ENCODE results near the gene ZFPL1.

Gene ZFPL1

DNA sequence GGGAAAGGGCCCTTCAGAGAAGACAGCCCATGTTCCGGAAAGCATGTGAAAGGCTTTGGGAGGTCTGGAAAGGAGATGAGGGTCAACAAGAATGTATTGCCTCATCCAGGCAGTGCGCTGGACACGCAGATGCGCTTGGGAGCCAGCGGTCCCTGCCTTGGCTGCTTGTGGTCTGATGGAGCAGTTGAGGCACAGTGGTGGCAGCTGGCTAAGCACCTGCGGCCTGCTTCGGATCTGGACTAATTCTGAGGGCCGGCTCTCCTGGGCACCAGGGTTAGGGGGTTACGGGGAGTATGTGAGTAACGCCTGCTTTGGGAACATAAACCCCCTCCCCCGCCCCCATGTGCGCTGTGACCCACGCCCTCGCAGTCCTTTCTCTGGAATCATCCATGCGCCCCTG is 23.1 kb downstream of the ZFPL1 start:
- H3K27me3 ChIP-seq (ENCODE audit: control insufficient read depth in 1 of 2, insufficient read depth in 2 of 2, low read length in 2 of 2): no peaks in the 10 kb centered on the region
- H3K9ac ChIP-seq (ENCODE audit: low read depth in 1 of 2, low read length in 2 of 2): no peak overlapping the region
- no peak overlapping the region for H3K4me3 ChIP-seq (ENCODE audit: low read depth in 1 of 2, low read length in 2 of 2)
- H3K4me1 ChIP-seq (ENCODE audit: control insufficient read depth in 1 of 2, insufficient read depth in 2 of 2, low read length in 2 of 2): peaks cover 14 to 19% of the 10 kb centered on the region in 2 donors
- H3K36me3 ChIP-seq (ENCODE audit: control insufficient read depth in 1 of 2, insufficient read depth in 2 of 2, low read length in 2 of 2): peaks cover 10 to 34% of the 10 kb centered on the region in 2 donors
- H3K27ac ChIP-seq (ENCODE audit: low read depth, low read length): no peak overlapping the region
- H3K9me3 ChIP-seq (ENCODE audit: control insufficient read depth in 1 of 2, low read length in 2 of 2): no peaks in the 10 kb centered on the region

DNA sequence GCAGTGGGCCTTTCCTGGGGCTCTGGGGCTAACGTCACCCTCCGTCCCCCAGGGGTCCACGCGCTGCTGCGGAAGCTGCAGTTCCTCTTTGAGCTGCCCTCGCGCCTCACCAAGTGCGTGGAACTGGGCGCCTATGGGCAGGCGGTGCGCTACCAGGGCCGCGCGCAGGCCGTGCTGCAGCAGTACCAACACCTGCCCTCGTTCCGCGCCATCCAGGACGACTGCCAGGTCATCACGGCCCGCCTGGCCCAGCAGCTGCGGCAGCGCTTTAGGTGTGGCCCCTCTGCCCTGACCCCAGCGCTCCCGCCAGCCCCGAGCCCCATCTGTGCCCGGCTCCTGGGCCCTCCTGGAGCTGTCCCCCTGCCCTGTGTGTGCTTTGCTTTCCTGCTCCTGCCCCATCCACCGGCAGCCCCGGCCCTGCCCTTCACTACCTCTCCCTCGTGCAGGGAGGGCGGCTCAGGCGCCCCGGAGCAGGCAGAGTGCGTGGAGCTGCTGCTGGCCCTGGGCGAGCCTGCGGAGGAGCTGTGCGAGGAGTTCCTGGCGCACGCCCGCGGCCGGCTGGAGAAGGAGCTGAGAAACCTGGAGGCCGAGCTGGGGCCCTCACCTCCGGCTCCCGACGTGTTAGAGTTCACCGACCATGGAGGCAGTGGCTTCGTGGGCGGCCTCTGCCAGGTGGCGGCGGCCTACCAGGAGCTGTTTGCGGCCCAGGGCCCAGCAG is 23.9 kb downstream of the ZFPL1 start:
- peaks cover 16 to 23% of the 10 kb centered on the region in 2 donors for H3K4me1 ChIP-seq (ENCODE audit: control insufficient read depth in 1 of 2, insufficient read depth in 2 of 2, low read length in 2 of 2)
- no peak overlapping the region for H3K27ac ChIP-seq (ENCODE audit: low read depth, low read length)
- peaks cover 10 to 34% of the 10 kb centered on the region in 2 donors for H3K36me3 ChIP-seq (ENCODE audit: control insufficient read depth in 1 of 2, insufficient read depth in 2 of 2, low read length in 2 of 2)

DNA sequence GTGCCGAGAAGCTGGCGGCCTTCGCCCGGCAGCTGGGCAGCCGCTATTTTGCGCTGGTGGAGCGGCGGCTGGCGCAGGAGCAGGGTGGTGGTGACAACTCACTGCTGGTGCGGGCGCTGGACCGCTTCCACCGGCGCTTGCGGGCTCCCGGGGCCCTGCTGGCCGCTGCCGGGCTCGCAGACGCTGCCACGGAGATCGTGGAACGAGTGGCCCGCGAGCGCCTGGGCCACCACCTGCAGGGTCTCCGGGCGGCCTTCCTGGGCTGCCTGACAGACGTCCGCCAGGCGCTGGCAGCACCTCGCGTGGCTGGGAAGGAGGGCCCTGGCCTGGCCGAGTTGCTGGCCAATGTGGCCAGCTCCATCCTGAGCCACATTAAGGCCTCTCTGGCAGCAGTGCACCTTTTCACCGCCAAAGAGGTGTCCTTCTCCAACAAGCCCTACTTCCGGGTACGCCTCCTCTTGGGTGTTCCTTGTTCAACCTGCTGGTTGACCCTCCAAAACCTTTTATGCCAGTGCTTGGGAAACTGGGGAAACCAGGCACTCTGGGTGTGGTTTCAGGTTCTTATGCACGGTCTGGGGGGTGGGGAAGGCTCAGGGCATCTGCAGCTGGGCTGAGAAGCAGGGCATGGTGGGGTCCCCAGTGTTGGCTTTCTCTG is 24.6 kb downstream of the ZFPL1 start:
- Histone ChIP-seq H3K27ac (ENCODE audit: low read depth, low read length) (no peak overlapping the region), H3K9me3 (ENCODE audit: control insufficient read depth in 1 of 2, low read length in 2 of 2) (no peaks in the 10 kb centered on the region), H3K36me3 (ENCODE audit: control insufficient read depth in 1 of 2, insufficient read depth in 2 of 2, low read length in 2 of 2) (peaks cover 10 to 34% of the 10 kb centered on the region in 2 donors)

More for the DNA sequence above, 23.9 kb downstream of the ZFPL1 start:
- H3K9ac ChIP-seq (ENCODE audit: low read depth in 1 of 2, low read length in 2 of 2): no peak overlapping the region
- H3K27me3 ChIP-seq (ENCODE audit: control insufficient read depth in 1 of 2, insufficient read depth in 2 of 2, low read length in 2 of 2): no peaks in the 10 kb centered on the region
- no peak overlapping the region for H3K4me3 ChIP-seq (ENCODE audit: low read depth in 1 of 2, low read length in 2 of 2)
- H3K9me3 ChIP-seq (ENCODE audit: control insufficient read depth in 1 of 2, low read length in 2 of 2): no peaks in the 10 kb centered on the region

DNA sequence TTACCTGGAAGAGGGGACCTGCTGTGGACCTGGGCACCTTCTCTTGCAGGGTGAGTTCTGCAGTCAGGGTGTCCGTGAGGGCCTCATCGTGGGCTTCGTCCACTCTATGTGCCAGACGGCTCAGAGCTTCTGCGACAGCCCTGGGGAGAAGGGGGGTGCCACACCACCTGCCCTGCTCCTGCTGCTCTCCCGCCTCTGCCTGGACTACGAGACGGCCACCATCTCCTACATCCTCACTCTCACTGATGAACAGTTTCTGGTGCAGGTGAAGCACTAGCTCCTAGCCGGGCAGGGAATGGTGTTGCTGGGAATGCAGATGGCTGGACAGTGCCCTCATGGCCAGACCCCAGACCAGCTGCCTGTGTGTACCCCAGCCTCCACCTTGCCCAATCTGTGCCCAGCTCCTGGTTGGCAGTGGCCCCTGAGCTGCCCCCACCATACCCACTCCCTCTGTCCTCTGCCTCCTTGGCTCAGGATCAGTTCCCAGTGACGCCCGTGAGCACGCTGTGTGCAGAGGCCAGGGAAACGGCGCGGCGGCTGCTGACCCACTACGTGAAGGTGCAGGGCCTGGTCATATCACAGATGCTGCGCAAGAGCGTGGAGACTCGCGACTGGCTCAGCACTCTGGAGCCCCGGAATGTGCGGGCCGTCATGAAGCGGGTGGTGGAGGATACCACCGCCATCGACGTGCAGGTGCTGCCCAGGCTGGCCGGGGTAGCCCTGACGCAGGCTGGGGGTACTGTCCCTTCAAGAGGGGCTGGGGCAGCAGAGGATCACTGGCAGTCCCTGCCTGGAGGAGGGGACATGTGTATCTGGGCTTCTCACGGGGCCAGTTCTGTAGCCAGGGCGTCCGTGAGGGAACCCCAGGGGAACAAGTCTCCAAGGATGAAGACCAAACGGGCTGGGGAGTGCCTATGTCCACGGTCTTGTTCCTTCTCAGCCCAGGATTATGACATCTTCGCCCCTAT is 25.5 kb downstream of the ZFPL1 start:
- Histone ChIP-seq H3K9ac (ENCODE audit: low read depth in 1 of 2, low read length in 2 of 2) (no peak overlapping the region), H3K9me3 (ENCODE audit: control insufficient read depth in 1 of 2, low read length in 2 of 2) (no peaks in the 10 kb centered on the region), H3K27me3 (ENCODE audit: control insufficient read depth in 1 of 2, insufficient read depth in 2 of 2, low read length in 2 of 2) (no peaks in the 10 kb centered on the region), H3K4me3 (ENCODE audit: low read depth in 1 of 2, low read length in 2 of 2) (no peak overlapping the region), H3K27ac (ENCODE audit: low read depth, low read length) (no peak overlapping the region), H3K36me3 (ENCODE audit: control insufficient read depth in 1 of 2, insufficient read depth in 2 of 2, low read length in 2 of 2) (peaks cover 10 to 34% of the 10 kb centered on the region in 2 donors), H3K4me1 (ENCODE audit: control insufficient read depth in 1 of 2, insufficient read depth in 2 of 2, low read length in 2 of 2) (peaks cover 20 to 31% of the 10 kb centered on the region in 2 donors)

More for the DNA sequence above, 24.6 kb downstream of the ZFPL1 start:
- Histone ChIP-seq H3K4me3 (ENCODE audit: low read depth in 1 of 2, low read length in 2 of 2) (no peak overlapping the region), H3K4me1 (ENCODE audit: control insufficient read depth in 1 of 2, insufficient read depth in 2 of 2, low read length in 2 of 2) (peaks cover 20 to 29% of the 10 kb centered on the region in 2 donors), H3K27me3 (ENCODE audit: control insufficient read depth in 1 of 2, insufficient read depth in 2 of 2, low read length in 2 of 2) (no peaks in the 10 kb centered on the region), H3K9ac (ENCODE audit: low read depth in 1 of 2, low read length in 2 of 2) (no peak overlapping the region)

DNA sequence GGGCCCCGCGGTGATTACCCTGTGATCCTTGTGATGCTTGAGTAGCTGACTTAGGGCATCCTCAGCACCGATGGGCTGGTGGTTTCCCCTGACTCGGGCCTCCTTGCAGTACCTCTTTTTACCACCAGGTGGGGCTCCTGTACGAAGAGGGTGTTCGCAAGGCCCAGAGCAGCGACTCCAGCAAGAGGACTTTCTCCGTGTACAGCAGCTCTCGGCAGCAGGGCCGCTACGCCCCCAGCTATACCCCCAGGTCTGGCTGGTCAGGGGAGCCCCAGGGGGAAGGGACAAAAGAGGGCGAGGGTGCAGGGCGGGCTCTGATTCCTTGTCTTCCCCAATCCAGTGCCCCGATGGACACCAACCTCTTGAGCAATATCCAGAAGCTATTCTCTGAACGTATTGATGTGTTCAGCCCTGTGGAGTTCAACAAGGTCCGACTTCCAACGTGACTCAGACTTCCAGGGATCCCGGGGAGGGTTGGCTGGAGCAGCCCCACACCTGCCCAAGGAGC is 26.4 kb downstream of the ZFPL1 start:
- Histone ChIP-seq H3K27me3 (ENCODE audit: control insufficient read depth in 1 of 2, insufficient read depth in 2 of 2, low read length in 2 of 2) (no peaks in the 10 kb centered on the region), H3K9me3 (ENCODE audit: control insufficient read depth in 1 of 2, low read length in 2 of 2) (no peaks in the 10 kb centered on the region), H3K4me3 (ENCODE audit: low read depth in 1 of 2, low read length in 2 of 2) (no peak overlapping the region), H3K4me1 (ENCODE audit: control insufficient read depth in 1 of 2, insufficient read depth in 2 of 2, low read length in 2 of 2) (peaks cover 20 to 33% of the 10 kb centered on the region in 2 donors), H3K27ac (ENCODE audit: low read depth, low read length) (no peak overlapping the region), H3K36me3 (ENCODE audit: control insufficient read depth in 1 of 2, insufficient read depth in 2 of 2, low read length in 2 of 2) (peaks cover 10 to 33% of the 10 kb centered on the region in 2 donors), H3K9ac (ENCODE audit: low read depth in 1 of 2, low read length in 2 of 2) (no peak overlapping the region)

DNA sequence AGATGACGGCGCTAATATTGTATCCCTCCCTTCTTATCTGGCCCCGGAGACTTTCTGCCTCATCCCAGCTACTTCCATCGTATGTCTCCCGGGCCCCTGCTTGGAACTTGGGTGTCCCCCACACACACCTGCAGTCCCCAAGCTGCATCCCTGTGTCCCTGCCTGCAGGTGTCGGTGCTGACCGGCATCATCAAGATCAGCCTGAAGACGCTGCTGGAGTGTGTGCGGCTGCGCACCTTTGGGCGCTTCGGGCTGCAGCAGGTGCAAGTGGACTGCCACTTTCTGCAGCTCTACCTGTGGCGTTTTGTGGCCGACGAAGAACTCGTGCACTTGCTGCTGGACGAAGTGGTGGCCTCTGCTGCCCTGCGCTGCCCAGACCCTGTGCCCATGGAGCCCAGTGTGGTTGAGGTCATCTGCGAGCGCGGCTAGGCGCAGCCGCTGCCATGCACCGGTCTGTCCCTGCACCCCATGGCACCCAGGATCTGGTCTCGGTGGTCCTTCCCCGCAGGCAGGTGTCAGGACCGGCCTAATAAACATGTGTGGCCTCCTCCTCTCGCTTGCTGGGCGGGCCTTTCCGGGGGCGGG is 27.2 kb downstream of the ZFPL1 start:
- Histone ChIP-seq H3K36me3 (ENCODE audit: control insufficient read depth in 1 of 2, insufficient read depth in 2 of 2, low read length in 2 of 2) (peaks cover 8 to 31% of the 10 kb centered on the region in 2 donors), H3K27ac (ENCODE audit: low read depth, low read length) (no peak overlapping the region), H3K9ac (ENCODE audit: low read depth in 1 of 2, low read length in 2 of 2) (no peak overlapping the region)

DNA sequence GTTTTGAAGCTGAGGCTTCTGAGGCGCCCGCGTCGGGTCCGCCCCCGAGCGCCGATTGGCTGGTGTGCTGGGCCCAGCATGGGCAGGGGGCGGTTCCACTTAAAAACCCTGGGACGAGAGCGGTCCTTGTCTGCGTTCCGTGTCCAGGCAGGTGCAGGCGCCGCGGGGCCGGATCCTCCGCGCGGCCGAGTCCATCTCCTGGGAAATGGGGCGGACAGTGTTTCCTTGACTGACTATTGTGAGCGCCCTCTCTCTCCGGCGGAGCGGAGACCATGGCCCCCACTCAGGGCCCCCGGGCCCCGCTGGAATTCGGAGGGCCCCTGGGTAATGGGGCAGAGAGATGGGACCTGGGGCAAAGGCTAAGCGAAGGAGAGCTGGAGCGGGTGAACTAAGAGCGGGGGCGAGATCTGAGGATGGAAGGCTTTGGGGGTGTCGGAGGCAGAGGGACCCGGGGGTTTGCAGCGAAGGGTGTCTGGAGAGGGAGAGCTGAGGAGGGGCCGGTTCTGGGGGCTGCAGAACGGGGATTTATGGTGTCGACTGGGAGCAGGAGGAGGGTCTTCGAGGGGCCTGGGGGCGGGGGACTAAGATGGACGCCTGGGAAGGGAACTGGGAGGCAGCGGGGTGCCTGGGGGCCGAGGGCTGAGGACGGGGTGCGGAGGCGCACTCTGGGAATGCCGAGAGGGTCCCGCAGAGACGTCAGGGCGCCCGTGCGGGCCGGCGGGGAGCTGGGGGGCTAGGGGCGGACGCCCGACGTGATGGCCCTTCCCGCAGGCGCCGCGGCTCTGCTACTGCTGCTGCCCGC is 27.9 kb downstream of the ZFPL1 start, which contains the start of gene TM7SF2:
Gene TM7SF2, plus strand, starts transcription at position 129 of the 802 bp plus-strand sequence. Its CDS starts 144 bp downstream, at position 273.
- Histone ChIP-seq H3K4me1 (ENCODE audit: control insufficient read depth in 1 of 2, insufficient read depth in 2 of 2, low read length in 2 of 2) (peaks cover 29 to 48% of the 10 kb centered on the region in 2 donors), H3K9ac (ENCODE audit: low read depth in 1 of 2, low read length in 2 of 2) (peak within 1 kb of the TSS; percentile 73 to 80), H3K9me3 (ENCODE audit: control insufficient read depth in 1 of 2, low read length in 2 of 2) (no peaks in the 10 kb centered on the region), H3K27ac (ENCODE audit: low read depth, low read length) (no peak within 1 kb of the TSS), H3K4me3 (ENCODE audit: low read depth in 1 of 2, low read length in 2 of 2) (peak within 1 kb of the TSS; percentile 74 to 76), H3K36me3 (ENCODE audit: control insufficient read depth in 1 of 2, insufficient read depth in 2 of 2, low read length in 2 of 2) (peaks cover 10 to 30% of the 10 kb centered on the region in 2 donors), H3K27me3 (ENCODE audit: control insufficient read depth in 1 of 2, insufficient read depth in 2 of 2, low read length in 2 of 2) (no peaks in the 10 kb centered on the region)

More for the DNA sequence above, 27.2 kb downstream of the ZFPL1 start:
- Histone ChIP-seq H3K27me3 (ENCODE audit: control insufficient read depth in 1 of 2, insufficient read depth in 2 of 2, low read length in 2 of 2) (no peaks in the 10 kb centered on the region), H3K9me3 (ENCODE audit: control insufficient read depth in 1 of 2, low read length in 2 of 2) (no peaks in the 10 kb centered on the region), H3K4me3 (ENCODE audit: low read depth in 1 of 2, low read length in 2 of 2) (peak overlapping the region in 1 of 2 donors; percentile 42), H3K4me1 (ENCODE audit: control insufficient read depth in 1 of 2, insufficient read depth in 2 of 2, low read length in 2 of 2) (peaks cover 25 to 41% of the 10 kb centered on the region in 2 donors)

DNA sequence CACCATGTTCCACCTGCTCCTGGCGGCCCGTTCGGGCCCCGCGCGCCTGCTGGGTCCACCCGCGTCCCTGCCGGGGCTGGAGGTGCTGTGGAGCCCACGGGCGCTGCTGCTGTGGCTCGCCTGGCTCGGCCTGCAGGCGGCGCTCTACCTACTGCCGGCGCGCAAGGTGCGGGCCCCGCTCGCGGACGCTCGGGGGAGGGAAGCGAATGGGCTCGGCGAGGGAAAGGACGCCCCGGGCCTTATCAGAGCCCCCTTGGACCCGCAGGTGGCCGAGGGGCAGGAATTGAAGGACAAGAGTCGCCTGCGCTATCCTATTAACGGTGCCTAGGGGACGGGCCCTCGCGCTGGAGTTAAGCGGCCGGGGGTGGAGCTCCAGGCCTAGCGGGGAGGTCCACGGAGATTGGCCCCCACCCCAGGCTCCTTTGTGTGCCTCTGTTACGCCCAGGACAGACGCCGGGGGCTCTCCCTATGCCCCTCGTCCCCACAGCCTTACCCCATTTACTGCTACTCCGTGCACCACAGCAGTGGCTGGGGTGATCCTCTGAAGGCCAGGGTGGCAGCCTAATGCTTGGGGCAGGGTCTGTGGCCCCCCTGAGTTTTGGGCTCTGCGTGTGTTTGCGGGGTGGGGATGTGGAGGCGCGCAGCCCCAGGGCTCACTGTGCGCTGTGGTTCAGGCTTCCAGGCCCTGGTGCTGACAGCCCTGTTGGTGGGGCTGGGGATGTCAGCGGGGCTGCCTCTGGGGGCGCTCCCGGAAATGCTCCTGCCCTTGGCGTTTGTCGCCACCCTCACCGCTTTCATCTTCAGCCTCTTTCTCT is 28.7 kb downstream of the ZFPL1 start:
- Histone ChIP-seq H3K27me3 (ENCODE audit: control insufficient read depth in 1 of 2, insufficient read depth in 2 of 2, low read length in 2 of 2) (no peaks in the 10 kb centered on the region), H3K4me1 (ENCODE audit: control insufficient read depth in 1 of 2, insufficient read depth in 2 of 2, low read length in 2 of 2) (peaks cover 29 to 49% of the 10 kb centered on the region in 2 donors), H3K27ac (ENCODE audit: low read depth, low read length) (no peak overlapping the region), H3K4me3 (ENCODE audit: low read depth in 1 of 2, low read length in 2 of 2) (peak overlapping the region; percentile 74 to 76), H3K36me3 (ENCODE audit: control insufficient read depth in 1 of 2, insufficient read depth in 2 of 2, low read length in 2 of 2) (peaks cover 6 to 22% of the 10 kb centered on the region in 2 donors), H3K9me3 (ENCODE audit: control insufficient read depth in 1 of 2, low read length in 2 of 2) (no peaks in the 10 kb centered on the region), H3K9ac (ENCODE audit: low read depth in 1 of 2, low read length in 2 of 2) (peak overlapping the region; percentile 73 to 80)

Measured in duodenal mucosa (tissue), 2 donors.